Adrenal gland (tissue), 5 donors: ENCODE measurements around the gene LARGE2.

Experiments used
- POLR2A ChIP-seq, 2 donors: fragments of 450-650 bp; IDR thresholded peaks; one replicate each; pipeline ENCODE4 v1.6.1; 2017; ENCODE audit warnings: antibody characterized with exemption in 2 of 2, mild to moderate bottlenecking in 2 of 2, moderate library complexity in 1 of 2
- TF ChIP-seq, protein P1 (sequence below), 6 experiments: fragments of 450-650 bp in 4 of 6; fragments of 200-600 bp in 2 of 6; sonication (generic) in 1 of 6; IDR thresholded peaks; 1 replicate in 5 of 6; 2 replicates in 1 of 6; pipeline versions ENCODE4 v1.5.1 to v1.8.0; 2016 to 2021; ENCODE audit warnings: antibody characterized with exemption in 6 of 6, mild to moderate bottlenecking in 2 of 6, moderate library complexity in 1 of 6
- donor health status: DM: no; HTN: no; CAD: no.

DNA sequence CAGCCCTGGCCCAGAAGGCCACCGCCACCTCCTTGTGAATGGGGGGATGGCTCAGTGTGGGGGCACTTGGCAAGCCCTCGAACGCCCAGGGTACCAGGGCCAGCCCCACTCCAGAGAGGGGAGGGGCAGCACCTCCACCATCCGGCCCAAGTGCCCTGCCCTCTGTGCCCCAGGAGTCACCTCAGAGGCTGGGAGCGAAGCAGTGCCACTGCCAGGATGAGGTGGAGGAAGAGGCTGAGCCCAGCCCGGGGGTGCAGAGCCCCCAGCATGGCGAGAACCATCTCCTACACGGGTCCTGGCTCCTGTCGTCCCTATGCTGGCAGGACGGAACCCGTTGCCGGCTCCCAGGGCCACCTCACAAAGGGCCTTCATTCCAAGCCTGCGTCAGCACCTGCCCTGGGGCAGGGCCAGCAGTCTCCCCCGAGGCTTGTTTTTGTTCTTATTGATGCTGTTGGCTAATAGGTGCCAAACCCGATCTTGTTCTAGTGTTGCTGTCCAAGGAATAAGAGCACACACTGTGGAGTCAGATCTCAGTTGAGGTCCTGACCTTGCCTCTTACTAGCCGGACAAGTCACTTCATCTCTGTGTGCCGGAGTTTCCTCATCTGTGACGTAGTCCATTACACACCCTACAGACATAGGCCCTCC, 15.4 kb upstream of the LARGE2 start, which contains the start of gene FREY1:
- TF ChIP-seq, protein P1, sequence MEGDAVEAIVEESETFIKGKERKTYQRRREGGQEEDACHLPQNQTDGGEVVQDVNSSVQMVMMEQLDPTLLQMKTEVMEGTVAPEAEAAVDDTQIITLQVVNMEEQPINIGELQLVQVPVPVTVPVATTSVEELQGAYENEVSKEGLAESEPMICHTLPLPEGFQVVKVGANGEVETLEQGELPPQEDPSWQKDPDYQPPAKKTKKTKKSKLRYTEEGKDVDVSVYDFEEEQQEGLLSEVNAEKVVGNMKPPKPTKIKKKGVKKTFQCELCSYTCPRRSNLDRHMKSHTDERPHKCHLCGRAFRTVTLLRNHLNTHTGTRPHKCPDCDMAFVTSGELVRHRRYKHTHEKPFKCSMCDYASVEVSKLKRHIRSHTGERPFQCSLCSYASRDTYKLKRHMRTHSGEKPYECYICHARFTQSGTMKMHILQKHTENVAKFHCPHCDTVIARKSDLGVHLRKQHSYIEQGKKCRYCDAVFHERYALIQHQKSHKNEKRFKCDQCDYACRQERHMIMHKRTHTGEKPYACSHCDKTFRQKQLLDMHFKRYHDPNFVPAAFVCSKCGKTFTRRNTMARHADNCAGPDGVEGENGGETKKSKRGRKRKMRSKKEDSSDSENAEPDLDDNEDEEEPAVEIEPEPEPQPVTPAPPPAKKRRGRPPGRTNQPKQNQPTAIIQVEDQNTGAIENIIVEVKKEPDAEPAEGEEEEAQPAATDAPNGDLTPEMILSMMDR (IDR thresholded peaks at IDR 0.05) = no peak
- TF ChIP-seq POLR2A (IDR thresholded peaks at IDR 0.05) = no peak
